ENCODE results near the gene CT45A9.
"Not testable (repeated sequence)": the region's sequence is repeated elsewhere in the genome, so short reads cannot be mapped to it uniquely, and the experiment has no call there.

The CT45A9 gene

GRCh38 chrX:135871712-135872111, at the start of gene CT45A9:
TSS of gene CT45A9 (minus strand) at chrX:135871812. CDS start at chrX:135868061, 3,751 bp downstream.
- DNase-seq: not testable (repeated sequence)

- DNase-seq: not testable (repeated sequence)
These were observed 48.9 kb upstream of the CT45A9 start for GRCh38 chrX:135920516-135920915.

GRCh38 chrX:135914404-135914803, 42.8 kb upstream of the CT45A9 start:
- DNase-seq: no peak

GRCh38 chrX:135910251-135910650, 38.6 kb upstream of the CT45A9 start:
- no peak for DNase-seq

- DNase-seq: no peak
These were observed 21.7 kb upstream of the CT45A9 start, which contains the start of the genes CT45A10 and SAGE1 for GRCh38 chrX:135893294-135893817. TSS of gene CT45A10 (minus strand) at chrX:135893444. CDS start at chrX:135885344, 8,100 bp downstream. TSS of gene SAGE1 (plus strand) at chrX:135893716. CDS start at chrX:135896243, 2,527 bp downstream.

GRCh38 chrX:135892781-135893180, 21.2 kb upstream of the CT45A9 start:
- DNase-seq: no peak

GRCh38 chrX:135890087-135890585, 18.5 kb upstream of the CT45A9 start:
- no peak for DNase-seq

GRCh38 chrX:135888976-135889375, 17.4 kb upstream of the CT45A9 start:
- DNase-seq: not testable (repeated sequence)

- not testable (repeated sequence) for DNase-seq
These were observed 16.6 kb upstream of the CT45A9 start for GRCh38 chrX:135888230-135888629.

- DNase-seq: not testable (repeated sequence)
These were observed 11.1 kb upstream of the CT45A9 start for GRCh38 chrX:135882741-135883140.

- DNase-seq: not testable (repeated sequence)
These were observed 17.2 kb downstream of the CT45A9 start, which contains the start of gene CT45A8 for GRCh38 chrX:135854438-135854837. TSS of gene CT45A8 (minus strand) at chrX:135854538. CDS start at chrX:135850783, 3,755 bp downstream.

- DNase-seq: not testable (repeated sequence)
These were observed 34.4 kb downstream of the CT45A9 start, which contains the start of gene CT45A7 for GRCh38 chrX:135837180-135837579. TSS of gene CT45A7 (minus strand) at chrX:135837280. CDS start at chrX:135833533, 3,747 bp downstream.

GRCh38 chrX:135819912-135820311, 51.7 kb downstream of the CT45A9 start, which contains the start of gene CT45A2:
TSS of gene CT45A2 (minus strand) at chrX:135820012. CDS start at chrX:135816265, 3,747 bp downstream.
- not testable (repeated sequence) for DNase-seq
